A549 (cell line): ENCODE results near the gene AGAP3. TPM values are rescaled to one million over a fixed set of nuclear protein-coding genes. Genes with fewer than 3 reads are reported as not detected.

Source experiments
- ATAC-seq, 2 experiments: fragments of 200-7000 bp in 1 of 2; fragments of >200 bp in 1 of 2; cut with Nextera tagmentation in 1 of 2; cut with Tn5 transposase in 1 of 2; 3 replicates each; pipeline versions ENCODE4 v1.8.0 to v1.9.1; 2018 to 2020; ENCODE audit warnings: mild to moderate bottlenecking in 1 of 2, moderate library complexity in 1 of 2
- CTCF ChIA-PET: fragments of 300-600 bp; sonication (Branson Sonifier 250); formaldehyde crosslinking; extraction: SDS; loops from one replicate; lab custom pipeline; 2021; ENCODE audit warnings: antibody characterized with exemption, inconsistent platforms; lab: Yijun Ruan, JAX
- POLR2A ChIA-PET: fragments of 350-600 bp; formaldehyde crosslinking; extraction: SDS; loops from one replicate; lab custom pipeline; 2021; ENCODE audit warnings: antibody characterized with exemption, inconsistent platforms; lab: Yijun Ruan, JAX
- DNase-seq, 2 experiments: peaks; one replicate each; pipeline versions ENCODE4 v3.0.0 to v3.0.0-alpha.2; 2011 to 2016; ENCODE audit warnings: low read depth in 1 of 2, low spot score in 1 of 2
- FAIRE-seq: peaks from 2 replicates; lab custom pipeline; 2011; peaks lifted over from hg19 to GRCh38; lab: Jason Lieb, UNC
- H3K27ac ChIP-seq, 2 experiments: fragments of >200 bp; sonication (Bioruptor Twin); formaldehyde crosslinking; 3 replicates each; pipeline ENCODE4 v1.5.1; 2016 to 2017
- H3K4me1 ChIP-seq: fragments of >200 bp; sonication (Bioruptor Twin); formaldehyde crosslinking; 3 replicates; pipeline ENCODE4 v1.6.1; 2016
- H3K4me2 ChIP-seq: fragments of >200 bp; sonication (Bioruptor Twin); formaldehyde crosslinking; 3 replicates; pipeline ENCODE4 v1.6.1; 2016
- H3K4me3 ChIP-seq: fragments of >200 bp; sonication (Bioruptor Twin); formaldehyde crosslinking; 3 replicates; pipeline ENCODE4 v1.5.1; 2016
- H3K9me3 ChIP-seq: fragments of >200 bp; sonication (Bioruptor Twin); formaldehyde crosslinking; 3 replicates; pipeline ENCODE4 v1.6.1; 2016
- ATOH8 ChIP-seq: fragments of 250-450 bp; sonication (Bioruptor Pico); IDR thresholded peaks from 2 replicates; pipeline ENCODE4 v1.5.0; 2020; ENCODE audit warnings: low read depth, mild to moderate bottlenecking, moderate library complexity
- BHLHE40 ChIP-seq: IDR thresholded peaks from 2 replicates; pipeline ENCODE4 v1.6.1; 2012; ENCODE audit warnings: low read depth, low read length, inconsistent platforms
- CBX2 ChIP-seq: fragments of 200-600 bp; sonication (generic); IDR thresholded peaks from 2 replicates; pipeline ENCODE4 v1.6.1; 2016; ENCODE audit warnings: low read depth, mild to moderate bottlenecking, borderline replicate concordance
- CHD2 ChIP-seq: fragments of 150-350 bp; IDR thresholded peaks from 2 replicates; pipeline ENCODE4 v1.6.1; 2014; ENCODE audit warnings: low read length; ENCODE audit not compliant: partially characterized antibody
- CTCF ChIP-seq: fragments of >200 bp; sonication (Bioruptor Twin); formaldehyde crosslinking; IDR thresholded peaks from 3 replicates; pipeline ENCODE4 v1.5.1; 2016
- ELK1 ChIP-seq: fragments of 150-350 bp; IDR thresholded peaks from 2 replicates; pipeline ENCODE4 v1.6.1; 2014; ENCODE audit warnings: low read depth, mild to moderate bottlenecking, low read length
- FOSB ChIP-seq: fragments of 250-450 bp; sonication (Bioruptor Pico); IDR thresholded peaks from 2 replicates; pipeline ENCODE4 v1.5.0; 2020; ENCODE audit warnings: mild to moderate bottlenecking, moderate library complexity
- FOXS1 ChIP-seq: fragments of 250-450 bp; sonication (Bioruptor Pico); IDR thresholded peaks from 2 replicates; pipeline ENCODE4 v1.5.0; 2020; ENCODE audit warnings: mild to moderate bottlenecking, moderate library complexity
- GATA3 ChIP-seq: IDR thresholded peaks from 2 replicates; pipeline ENCODE4 v1.6.1; 2012; ENCODE audit warnings: borderline replicate concordance
- HDAC2 ChIP-seq: fragments of 200-600 bp; sonication (generic); IDR thresholded peaks from 2 replicates; pipeline ENCODE4 v1.6.1; 2016
- HEYL ChIP-seq: fragments of 250-450 bp; sonication (Bioruptor Pico); IDR thresholded peaks from 2 replicates; pipeline ENCODE4 v1.8.0; 2021; ENCODE audit warnings: mild to moderate bottlenecking, moderate library complexity
- JUN ChIP-seq, 2 experiments: fragments of >200 bp; sonication (Bioruptor Twin); formaldehyde crosslinking; IDR thresholded peaks; 2 replicates in 1 of 2; 3 replicates in 1 of 2; pipeline ENCODE4 v1.6.1; 2016 to 2017
- MAZ ChIP-seq: fragments of 150-350 bp; IDR thresholded peaks from 2 replicates; pipeline ENCODE4 v1.6.1; 2014; ENCODE audit warnings: antibody characterized with exemption, low read depth, low read length, borderline replicate concordance
- MYC ChIP-seq: IDR thresholded peaks from 2 replicates; pipeline ENCODE4 v1.6.1; 2012; ENCODE audit warnings: mild to moderate bottlenecking, inconsistent platforms, low read length, improper control_type of control experiment, borderline replicate concordance
- POLR2A ChIP-seq: IDR thresholded peaks from 2 replicates; pipeline ENCODE4 v1.6.1; 2012; ENCODE audit warnings: mild to moderate bottlenecking, low read length
- RARB ChIP-seq: fragments of 250-450 bp; sonication (Bioruptor Pico); IDR thresholded peaks from 2 replicates; pipeline ENCODE4 v1.8.0; 2021; ENCODE audit warnings: mild to moderate bottlenecking, moderate library complexity
- RCOR1 ChIP-seq: fragments of 150-350 bp; IDR thresholded peaks from 2 replicates; pipeline ENCODE4 v1.6.1; 2014; ENCODE audit warnings: antibody characterized with exemption, low read length, low read depth
- RNF2 ChIP-seq: fragments of 200-600 bp; sonication (generic); IDR thresholded peaks from 2 replicates; pipeline ENCODE4 v1.6.1; 2016; ENCODE audit warnings: low read depth, mild to moderate bottlenecking, antibody characterized with exemption, moderate library complexity, borderline replicate concordance
- ZC3H11A ChIP-seq: fragments of 450-650 bp; IDR thresholded peaks from 2 replicates; pipeline ENCODE4 v1.6.1; 2014; ENCODE audit warnings: antibody characterized with exemption, mild to moderate bottlenecking
- ZNF302 ChIP-seq: fragments of 250-450 bp; sonication (Bioruptor Pico); IDR thresholded peaks from 2 replicates; pipeline ENCODE4 v1.9.0; 2021; ENCODE audit warnings: inconsistent platforms, mild to moderate bottlenecking, moderate library complexity
- ZSCAN20 ChIP-seq: fragments of 250-450 bp; sonication (Bioruptor Pico); IDR thresholded peaks from 2 replicates; pipeline ENCODE4 v1.8.0; 2022; ENCODE audit warnings: mild to moderate bottlenecking, moderate library complexity
- WGBS: methylation state at CpG from one replicate; pipeline ENCODE4 v1.1.6; 2017; ENCODE audit errors: missing lambda C conversion rate; 5-methylcytosine and 5-hydroxymethylcytosine counted together
- polyA plus RNA-seq, 4 experiments: library from polyadenylated mRNA; depleted of rRNA in 3 of 4; stranded (reverse); fragments of >200 nt; fragmentation: RNase III in 1 of 4; extraction: RNeasy Plus Mini Kit Qiagen cat#74134 plus additional on column Dnase treatment in 1 of 4; gene quantifications; 2 replicates in 3 of 4; 3 replicates in 1 of 4; pipeline ENCODE4 v1.2.3, GENCODE V29; 2011 to 2017

The AGAP3 gene
- polyA plus RNA-seq, 2 of the 4 experiments (the other 2 are of a cell fraction): 33.8 to 45.9 TPM

- TF ChIP-seq ZSCAN20 (CRISPR knock-in tag): no peak
- TF ChIP-seq MYC: no peak
- no peak for TF ChIP-seq CTCF
- TF ChIP-seq FOSB (CRISPR knock-in tag): no peak
- TF ChIP-seq HEYL: no peak
- TF ChIP-seq MAZ: no peak
- no peak for TF ChIP-seq ELK1
- Histone ChIP-seq H3K4me2 (no peak overlapping the region), H3K27ac (no peak overlapping the region), H3K9me3 (no peaks in the 10 kb centered on the region), H3K4me3 (no peak overlapping the region), H3K4me1 (no peaks in the 10 kb centered on the region)
- 91% methylated on average over 24 of the region's 24 CpGs for WGBS
- FAIRE-seq (no peak), ATAC-seq (no peak; a peak in 2 of 6 replicates), DNase-seq (no peak)
- POLR2A ChIA-PET: no interaction called here
- CTCF ChIA-PET: interaction anchor here (0.6 to 14.7 kb wide), 6 partner anchors 10 to 1421 kb away, joined by 3 to 412 read pairs (median 6); partner anchors contain the start of genes AGAP3, FASTK and TMUB1
These were observed 15.5 kb downstream of the AGAP3 start for GRCh38 chr7:151101621-151102396.

GRCh38 chr7:151102991-151103390 lies 16.7 kb downstream of the AGAP3 start:
- 86% methylated on average over 3 of the region's 3 CpGs for WGBS
- Histone ChIP-seq H3K9me3 (no peaks in the 10 kb centered on the region), H3K4me3 (no peak overlapping the region), H3K27ac (no peak overlapping the region), H3K4me1 (no peaks in the 10 kb centered on the region), H3K4me2 (no peak overlapping the region)
- CTCF ChIA-PET: interaction anchor here (0.9 to 14.7 kb wide), 6 partner anchors 8 to 117 kb away, joined by 4 to 412 read pairs (median 6); partner anchors contain the start of genes AGAP3, FASTK and TMUB1
- FAIRE-seq (no peak), ATAC-seq (no peak), DNase-seq (no peak)
- no peak for TF ChIP-seq POLR2A
- TF ChIP-seq RCOR1: no peak
- TF ChIP-seq FOXS1 (CRISPR knock-in tag): no peak
- TF ChIP-seq CBX2: no peak
- TF ChIP-seq ZC3H11A: no peak
- no peak for TF ChIP-seq JUN (IDR thresholded peaks at IDR 0.05)
- TF ChIP-seq MAZ: no peak
- TF ChIP-seq HEYL: no peak
- no peak for TF ChIP-seq CHD2
- TF ChIP-seq ZNF302 (CRISPR knock-in tag): no peak
- no peak for TF ChIP-seq ATOH8 (CRISPR knock-in tag)
- no peak for TF ChIP-seq RARB (CRISPR knock-in tag)
- no peak for TF ChIP-seq RNF2
- no peak for TF ChIP-seq BHLHE40
- no peak for TF ChIP-seq HDAC2
- no peak for TF ChIP-seq FOSB (CRISPR knock-in tag)
- TF ChIP-seq ZSCAN20 (CRISPR knock-in tag): no peak
- TF ChIP-seq GATA3: no peak
- POLR2A ChIA-PET: no interaction called here
